Endothelial cell of umbilical vein (primary cell): ENCODE data around the gene CUBN. TPM values are rescaled to one million over a fixed set of nuclear protein-coding genes. Genes with fewer than 3 reads are reported as not detected.

Experiments
- BruUV-seq: library from RNA; stranded (reverse); fragments of 400-500 nt; replicated peaks from 2 replicates; lab custom pipeline; 2021; lab: Mats Ljungman, UMichigan
- CTCF ChIA-PET: fragments of 300-600, 350-600 bp; sonication (Branson Sonifier 250); formaldehyde crosslinking; loops from one replicate; lab custom pipeline; 2021; ENCODE audit warnings: antibody characterized with exemption, inconsistent platforms; lab: Charles Lee
- POLR2A ChIA-PET: fragments of 300-600, 350-600 bp; sonication (Branson Sonifier 250); formaldehyde crosslinking; loops from one replicate; lab custom pipeline; 2021; ENCODE audit warnings: antibody characterized with exemption, inconsistent platforms; lab: Charles Lee
- DNase-seq: peaks from one replicate; pipeline ENCODE4 v3.0.0-alpha.2; 2011; ENCODE audit warnings: low read depth, low spot score
- FAIRE-seq: peaks from 2 replicates; lab custom pipeline; 2011; peaks lifted over from hg19 to GRCh38; lab: Jason Lieb, UNC
- H2AFZ ChIP-seq: 2 replicates; pipeline ENCODE4 v1.6.0; 2012; ENCODE audit warnings: low read depth, low read length, control low read depth, inconsistent platforms
- H3K27ac ChIP-seq: 2 replicates; pipeline ENCODE4 v1.5.1; 2011; ENCODE audit warnings: low read depth, mild to moderate bottlenecking, control low read depth, low read length, moderate library complexity; ENCODE audit not compliant: insufficient read depth
- H3K27me3 ChIP-seq, 2 experiments: 2 replicates each; pipeline versions ENCODE4 v1.6.0 to v1.6.1; 2011; ENCODE audit warnings: low read length in 2 of 2, mixed read lengths in 1 of 2; ENCODE audit not compliant: control insufficient read depth in 2 of 2, insufficient read depth in 2 of 2
- H3K36me3 ChIP-seq, 2 experiments: 2 replicates in 1 of 2; 3 replicates in 1 of 2; pipeline ENCODE4 v1.5.1; 2011; ENCODE audit warnings: low read length in 2 of 2, mild to moderate bottlenecking in 1 of 2, moderate library complexity in 1 of 2; ENCODE audit not compliant: control insufficient read depth in 2 of 2, insufficient read depth in 2 of 2; ENCODE audit errors: extremely low read depth in 1 of 2
- H3K4me1 ChIP-seq: 3 replicates; pipeline ENCODE4 v1.5.1; 2011; ENCODE audit warnings: mild to moderate bottlenecking, low read length; ENCODE audit not compliant: control insufficient read depth, insufficient read depth; ENCODE audit errors: extremely low read depth
- H3K4me2 ChIP-seq: 2 replicates; pipeline ENCODE4 v1.6.1; 2011; ENCODE audit warnings: low read length, control low read depth, mixed read lengths; ENCODE audit not compliant: insufficient read depth
- H3K4me3 ChIP-seq, 3 experiments: fragments of 200-600 bp in 1 of 3; sonication (generic), shearing (Covaris generic) in 1 of 3; replicated peaks in 1 of 3; 2 replicates each; pipeline ENCODE4 v1.5.1; 2011 to 2016; ENCODE audit warnings: control low read depth in 3 of 3, low read length in 3 of 3, mild to moderate bottlenecking in 2 of 3, inconsistent platforms in 1 of 3, low read depth in 1 of 3, moderate library complexity in 1 of 3; ENCODE audit not compliant: insufficient read depth in 1 of 3
- H3K79me2 ChIP-seq: 2 replicates; pipeline ENCODE4 v1.6.0; 2012; ENCODE audit warnings: low read length, inconsistent platforms; ENCODE audit not compliant: control insufficient read depth, insufficient read depth
- H3K9ac ChIP-seq: replicated peaks from 2 replicates; pipeline ENCODE3; 2011; ENCODE audit warnings: low read length, control low read depth; ENCODE audit not compliant: insufficient read depth; ENCODE audit errors: extremely low read depth
- H3K9me1 ChIP-seq: replicated peaks from 3 replicates; pipeline ENCODE4 v1.6.0; 2011; ENCODE audit warnings: mild to moderate bottlenecking, low read length; ENCODE audit not compliant: control insufficient read depth, insufficient read depth; ENCODE audit errors: extremely low read depth
- H3K9me3 ChIP-seq: replicated peaks from 2 replicates; pipeline ENCODE4 v1.5.1; 2012; ENCODE audit warnings: low read length, inconsistent platforms; ENCODE audit not compliant: control insufficient read depth, insufficient read depth
- H4K20me1 ChIP-seq: replicated peaks from 2 replicates; pipeline ENCODE3; 2011; ENCODE audit warnings: mild to moderate bottlenecking, low read length; ENCODE audit not compliant: control insufficient read depth, insufficient read depth; ENCODE audit errors: extremely low read depth
- CTCF ChIP-seq, 2 donors: IDR thresholded peaks; 1 replicate in 1 of 2; 2 replicates in 1 of 2; pipeline ENCODE4 v1.5.1; 2011; ENCODE audit warnings: low read length in 2 of 2, mild to moderate bottlenecking in 2 of 2, moderate library complexity in 2 of 2, control low read depth in 1 of 2, inconsistent platforms in 1 of 2, low read depth in 1 of 2; ENCODE audit not compliant: insufficient read depth in 1 of 2; ENCODE audit errors: extremely low read depth in 1 of 2
- EZH2 ChIP-seq: IDR thresholded peaks from 2 replicates; pipeline ENCODE4 v1.6.1; 2012; ENCODE audit warnings: borderline replicate concordance, low read depth, mild to moderate bottlenecking, moderate library complexity, low read length, inconsistent platforms; ENCODE audit not compliant: severe bottlenecking
- FOS ChIP-seq: IDR thresholded peaks from 2 replicates; pipeline ENCODE4 v1.6.1; 2011; ENCODE audit warnings: mild to moderate bottlenecking, low read length, moderate library complexity, borderline replicate concordance; ENCODE audit not compliant: insufficient read depth
- GATA2 ChIP-seq: IDR thresholded peaks from 2 replicates; pipeline ENCODE4 v1.7.0; 2011; ENCODE audit warnings: low read depth, mild to moderate bottlenecking, moderate library complexity, mixed read lengths, low read length; ENCODE audit not compliant: insufficient read length, insufficient read depth
- JUN ChIP-seq: IDR thresholded peaks from 2 replicates; pipeline ENCODE4 v1.6.1; 2011; ENCODE audit warnings: borderline replicate concordance, low read depth; ENCODE audit not compliant: insufficient read length, insufficient read depth
- MAX ChIP-seq: IDR thresholded peaks from 2 replicates; pipeline ENCODE4 v1.6.1; 2011; ENCODE audit not compliant: insufficient read depth, insufficient read length
- MYC ChIP-seq: IDR thresholded peaks from one replicate; pipeline ENCODE4 v1.6.1; 2011; ENCODE audit warnings: mild to moderate bottlenecking, low read depth, low read length
- POLR2A ChIP-seq: IDR thresholded peaks from 2 replicates; pipeline ENCODE4 v1.6.1; 2012; ENCODE audit warnings: low read depth, mild to moderate bottlenecking, control low read depth, low read length
- POLR2AphosphoS5 ChIP-seq: IDR thresholded peaks from 2 replicates; pipeline ENCODE4 v1.6.1; 2012; ENCODE audit warnings: low read depth, mild to moderate bottlenecking, control low read depth, low read length, moderate library complexity; ENCODE audit not compliant: insufficient read depth
- dilution Hi-C: fragments of 300-500 bp; cut with MboI; formaldehyde crosslinking; loops from one replicate; pipeline ENCODE4 v1.15.0; 2019; ENCODE audit warnings: low sequenced_read_pairs; ENCODE audit not compliant: extremely low pct_ligation_motif_present
- intact Hi-C: fragments of 100-400 bp; cut with micrococcal nuclease; formaldehyde crosslinking; loops from one replicate; pipeline ENCODE4 v1.10.0; 2022
- polyA plus RNA-seq, 4 experiments: library from polyadenylated mRNA; depleted of rRNA in 3 of 4; stranded (reverse) in 3 of 4; unstranded in 1 of 4; fragments of >200 nt; gene quantifications; 2 replicates each; pipeline versions ENCODE4 v1.2.1 to v1.2.3, GENCODE V29; 2011 to 2012; ENCODE audit warnings: missing spikeins in 1 of 4
- total RNA-seq: library from RNA; stranded (reverse); gene quantifications from 2 replicates; pipeline ENCODE4 v1.2.3, GENCODE V29; 2021

Gene CUBN
- total and polyA plus RNA-seq, 2 donors (not counting 3 experiments of a cell fraction or from before 2014, with no cell fraction given), result 2.7 to 4.6 TPM

- no peaks in the 10 kb centered on the region for H4K20me1 ChIP-seq
- intact Hi-C loops (no loop called here), dilution Hi-C loops (no loop called here)
- H3K27me3 ChIP-seq, result no peaks in the 10 kb centered on the region
- CTCF ChIA-PET, result no interaction called here
- H3K27ac ChIP-seq, result no peak overlapping the region
- H3K79me2 ChIP-seq, result no peaks in the 10 kb centered on the region
- no peak for DNase-seq
- POLR2A ChIA-PET, result no interaction called here
- H2AFZ ChIP-seq, result no peak overlapping the region
- no peak for FAIRE-seq
- no peaks in the 10 kb centered on the region for H3K9me3 ChIP-seq
- no peak for TF ChIP-seq JUN
- no peak for TF ChIP-seq MAX
- no peak for TF ChIP-seq FOS
- TF ChIP-seq MYC, result no peak
- no peaks in the 10 kb centered on the region for H3K9me1 ChIP-seq
- H3K9ac ChIP-seq, result no peak overlapping the region
- H3K4me3 ChIP-seq, result no peak overlapping the region
- no peaks in the 10 kb centered on the region for H3K36me3 ChIP-seq
- H3K4me1 ChIP-seq, result no peaks in the 10 kb centered on the region
- no peak overlapping the region for H3K4me2 ChIP-seq
- BruUV-seq, result no TSS peak
Measured at GRCh38 chr10:17092986-17093803, 36.4 kb downstream of the CUBN start.

- Histone ChIP-seq H3K9ac (no peak overlapping the region), H3K27ac (no peak overlapping the region), H3K4me3 (no peak overlapping the region), H3K9me1 (no peaks in the 10 kb centered on the region), H2AFZ (no peak overlapping the region), H3K27me3 (no peaks in the 10 kb centered on the region), H3K9me3 (no peaks in the 10 kb centered on the region), H3K79me2 (no peaks in the 10 kb centered on the region), H3K36me3 (no peaks in the 10 kb centered on the region), H4K20me1 (no peaks in the 10 kb centered on the region), H3K4me1 (no peaks in the 10 kb centered on the region), H3K4me2 (no peak overlapping the region)
- no TSS peak for BruUV-seq
- TF ChIP-seq MYC, result no peak
- no peak for TF ChIP-seq FOS
- no peak for TF ChIP-seq EZH2
- TF ChIP-seq CTCF (IDR thresholded peaks at IDR 0.05; ENCODE audit: extremely low read depth in 1 of 2, insufficient read depth in 1 of 2, low read depth in 1 of 2, low read length in 2 of 2), result no peak
- TF ChIP-seq POLR2AphosphoS5, result no peak
- TF ChIP-seq GATA2, result no peak
- no peak for TF ChIP-seq JUN
- no peak for TF ChIP-seq MAX
- TF ChIP-seq POLR2A, result no peak
- DNase-seq, result no peak
- intact Hi-C loops, result no loop called here
- no peak for FAIRE-seq
- ChIA-PET POLR2A (no interaction called here), CTCF (no interaction called here)
- dilution Hi-C loops, result no loop called here
Measured at GRCh38 chr10:17092216-17092944, 37.2 kb downstream of the CUBN start.
